HL-60/S4 (cell line): ENCODE data around the gene ZNF665.
"Not testable (repeated sequence)": the region's sequence is repeated elsewhere in the genome, so short reads cannot be mapped to it uniquely, and the experiment has no call there.

ENCODE experiments used
- in situ Hi-C: fragments of 300-500 bp; cut with MboI; formaldehyde crosslinking; loops from 2 replicates; pipeline ENCODE4 v1.14.3; 2022; ENCODE audit warnings: low sequenced_read_pairs

Gene ZNF665

GRCh38 chr19:53192771-53193534 lies at the start of gene ZNF665:
Gene ZNF665, minus strand, starts transcription at chr19:53193358. Its CDS starts 10,460 bp downstream, at chr19:53182898.
- in situ Hi-C loops, result no loop called here

GRCh38 chr19:53237114-53237777 lies 44.1 kb upstream of the ZNF665 start:
- in situ Hi-C loops, result no loop called here

GRCh38 chr19:53224606-53225005 lies 31.4 kb upstream of the ZNF665 start:
- in situ Hi-C loops, result no loop called here

GRCh38 chr19:53222716-53223115 lies 29.6 kb upstream of the ZNF665 start:
- in situ Hi-C loops, result not testable (repeated sequence)

- in situ Hi-C loops, result no loop called here
Measured at GRCh38 chr19:53212703-53213320, 19.7 kb upstream of the ZNF665 start.

- in situ Hi-C loops, result not testable (repeated sequence)
Measured at GRCh38 chr19:53211554-53211953, 18.4 kb upstream of the ZNF665 start.

GRCh38 chr19:53196777-53197396 lies 3.7 kb upstream of the ZNF665 start:
- in situ Hi-C loops, result no loop called here

GRCh38 chr19:53195265-53195903 lies 2.2 kb upstream of the ZNF665 start:
- in situ Hi-C loops, result no loop called here

GRCh38 chr19:53193535-53194222 lies 521 bp upstream of the ZNF665 start:
- in situ Hi-C loops, result no loop called here

- in situ Hi-C loops, result no loop called here
Measured at GRCh38 chr19:53190253-53190652, 2.9 kb downstream of the ZNF665 start.

- in situ Hi-C loops, result not testable (repeated sequence)
Measured at GRCh38 chr19:53189691-53190198, 3.4 kb downstream of the ZNF665 start.

- in situ Hi-C loops, result not testable (repeated sequence)
Measured at GRCh38 chr19:53185155-53185882, 7.8 kb downstream of the ZNF665 start.

- in situ Hi-C loops, result no loop called here
Measured at GRCh38 chr19:53183146-53183764, 9.9 kb downstream of the ZNF665 start.

GRCh38 chr19:53182202-53182601 lies 11.0 kb downstream of the ZNF665 start:
- in situ Hi-C loops, result no loop called here

- in situ Hi-C loops, result no loop called here
Measured at GRCh38 chr19:53177986-53178385, 15.2 kb downstream of the ZNF665 start.

GRCh38 chr19:53172889-53173288 lies 20.3 kb downstream of the ZNF665 start:
- in situ Hi-C loops, result no loop called here

GRCh38 chr19:53165691-53166091 lies 27.5 kb downstream of the ZNF665 start:
- in situ Hi-C loops, result no loop called here

- in situ Hi-C loops, result no loop called here
Measured at GRCh38 chr19:53161123-53161522, 32.0 kb downstream of the ZNF665 start.

- in situ Hi-C loops, result no loop called here
Measured at GRCh38 chr19:53160350-53160749, 32.8 kb downstream of the ZNF665 start.
